ENCODE results near the gene DHX9.

DNA sequence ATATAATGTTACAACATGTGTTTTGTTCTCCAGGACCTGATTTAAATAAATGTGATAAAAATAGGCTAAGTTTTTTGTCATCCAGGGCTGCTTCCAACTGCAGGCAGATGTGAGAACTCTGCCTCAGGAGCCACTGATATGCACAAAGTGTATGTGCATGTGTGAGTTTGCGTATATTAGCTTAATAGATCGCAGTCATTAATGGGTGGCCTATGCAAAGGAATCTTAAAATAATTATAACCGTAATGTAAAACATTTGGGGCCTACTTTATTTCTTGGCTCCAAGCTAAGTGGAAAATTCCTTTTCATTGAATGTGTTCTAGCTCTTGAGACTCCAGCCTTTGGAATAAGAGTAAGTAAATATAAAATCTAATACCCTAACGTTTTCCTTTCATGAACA is 16.8 kb downstream of the DHX9 start:
- TF ChIP-seq REST (IDR thresholded peaks at IDR 0.05; ENCODE audit: insufficient read depth in 1 of 2, low read depth in 2 of 2, low read length in 2 of 2) (no peak), POLR2AphosphoS5 (IDR thresholded peaks at IDR 0.05; ENCODE audit: low read depth, low read length) (no peak)
